ENCODE results near the gene IL4I1.

DNA sequence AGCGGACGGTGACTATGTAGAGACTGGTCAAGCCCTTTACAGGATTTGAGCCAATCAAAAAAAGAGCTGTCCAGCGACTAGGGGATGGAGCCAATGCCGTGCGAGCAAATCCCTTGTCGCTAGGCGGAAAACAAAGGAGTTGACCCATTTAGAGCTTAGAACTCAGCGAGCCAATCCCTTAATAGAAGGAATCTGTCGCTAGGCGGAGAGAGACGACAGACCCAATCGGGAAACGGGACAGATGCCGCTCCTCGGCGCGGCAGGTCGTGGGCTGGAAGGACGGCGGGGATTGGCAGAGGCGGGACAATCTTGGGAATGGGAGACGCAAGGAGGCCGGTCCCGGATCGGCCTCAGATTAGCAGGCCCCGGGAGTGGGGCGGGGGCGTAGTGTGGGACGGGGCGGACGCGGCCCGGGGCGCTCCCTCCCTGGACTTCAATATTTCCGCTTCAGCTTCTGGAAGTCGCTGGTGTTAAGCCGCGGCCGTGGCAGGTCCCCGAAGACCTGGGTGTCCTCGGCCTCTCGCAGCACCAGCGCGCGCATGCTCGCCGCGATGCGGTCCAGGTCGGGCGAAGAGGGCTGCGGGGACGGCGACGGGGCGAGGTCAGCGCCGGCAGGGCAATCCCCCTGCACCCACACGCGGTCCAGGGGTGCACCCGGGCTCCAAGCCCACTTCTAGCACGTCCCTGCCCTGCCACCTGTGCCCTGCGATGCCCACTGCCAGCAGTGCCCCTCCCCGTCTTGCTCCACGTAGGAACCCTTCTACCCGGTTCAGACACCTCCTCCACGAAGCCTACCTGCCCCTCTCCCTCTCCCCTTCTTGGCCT, 27.0 kb downstream of the IL4I1 start:
- TF ChIP-seq EZH2 (IDR thresholded peaks at IDR 0.05), result no peak
- peak; percentile 83 for TF ChIP-seq POLR2AphosphoS5 (IDR thresholded peaks at IDR 0.05; ENCODE audit: borderline replicate concordance, low read depth, low read length)

Measured in SK-N-MC (cell line).